Vagina (tissue), 2 donors: ENCODE data around the gene CBFA2T2.

Experiments used
- POLR2A ChIP-seq, 2 donors: fragments of 450-650 bp; IDR thresholded peaks; one replicate each; pipeline ENCODE4 v1.6.1; 2017; ENCODE audit warnings: antibody characterized with exemption in 2 of 2, mild to moderate bottlenecking in 2 of 2, moderate library complexity in 2 of 2
- POLR2AphosphoS5 ChIP-seq, 2 donors: sonication (generic); formaldehyde crosslinking; IDR thresholded peaks; one replicate each; pipeline ENCODE4 v1.9.0; 2017; ENCODE audit warnings: antibody characterized with exemption in 2 of 2, mild to moderate bottlenecking in 2 of 2, low read depth in 1 of 2; ENCODE audit not compliant: insufficient read depth in 1 of 2
- TF ChIP-seq, protein P1 (sequence below), 3 experiments: fragments of 450-650 bp in 2 of 3; fragments of 200-600 bp in 1 of 3; sonication (generic) in 1 of 3; IDR thresholded peaks; one replicate each; pipeline ENCODE4 v1.5.1; 2017 to 2019; ENCODE audit warnings: antibody characterized with exemption in 3 of 3, mild to moderate bottlenecking in 2 of 3, moderate library complexity in 2 of 3

DNA sequence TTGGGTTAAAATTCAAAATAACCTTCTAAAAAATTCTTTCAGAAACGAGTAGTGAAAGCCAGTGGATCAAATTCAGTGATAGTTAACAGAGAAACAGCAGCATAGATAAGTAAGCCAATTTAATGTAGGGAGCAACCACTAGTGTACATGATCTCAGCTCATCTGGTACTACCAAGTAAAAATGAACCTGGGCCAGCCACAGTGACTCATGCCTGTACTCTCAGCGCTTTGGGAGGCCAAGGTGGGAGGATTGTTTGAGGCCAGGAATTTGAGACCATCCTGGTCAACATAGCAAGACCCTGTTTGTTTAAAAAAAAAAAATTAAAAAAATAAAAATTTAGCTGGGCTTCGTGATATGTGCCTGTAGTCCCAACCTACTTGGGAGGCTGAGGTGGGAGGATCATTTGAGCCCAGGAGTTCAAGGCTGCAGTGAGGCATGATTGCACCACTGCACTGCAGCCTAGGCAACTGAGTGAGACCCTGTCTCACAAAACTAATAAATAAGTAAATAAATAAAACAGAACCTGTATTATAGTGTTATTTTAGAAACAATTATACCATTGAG is 32.4 kb downstream of the CBFA2T2 start:
- TF ChIP-seq POLR2A (IDR thresholded peaks at IDR 0.05) (no peak), POLR2AphosphoS5 (IDR thresholded peaks at IDR 0.05; ENCODE audit: insufficient read depth in 1 of 2, low read depth in 1 of 2) (no peak)
- TF ChIP-seq, protein P1, sequence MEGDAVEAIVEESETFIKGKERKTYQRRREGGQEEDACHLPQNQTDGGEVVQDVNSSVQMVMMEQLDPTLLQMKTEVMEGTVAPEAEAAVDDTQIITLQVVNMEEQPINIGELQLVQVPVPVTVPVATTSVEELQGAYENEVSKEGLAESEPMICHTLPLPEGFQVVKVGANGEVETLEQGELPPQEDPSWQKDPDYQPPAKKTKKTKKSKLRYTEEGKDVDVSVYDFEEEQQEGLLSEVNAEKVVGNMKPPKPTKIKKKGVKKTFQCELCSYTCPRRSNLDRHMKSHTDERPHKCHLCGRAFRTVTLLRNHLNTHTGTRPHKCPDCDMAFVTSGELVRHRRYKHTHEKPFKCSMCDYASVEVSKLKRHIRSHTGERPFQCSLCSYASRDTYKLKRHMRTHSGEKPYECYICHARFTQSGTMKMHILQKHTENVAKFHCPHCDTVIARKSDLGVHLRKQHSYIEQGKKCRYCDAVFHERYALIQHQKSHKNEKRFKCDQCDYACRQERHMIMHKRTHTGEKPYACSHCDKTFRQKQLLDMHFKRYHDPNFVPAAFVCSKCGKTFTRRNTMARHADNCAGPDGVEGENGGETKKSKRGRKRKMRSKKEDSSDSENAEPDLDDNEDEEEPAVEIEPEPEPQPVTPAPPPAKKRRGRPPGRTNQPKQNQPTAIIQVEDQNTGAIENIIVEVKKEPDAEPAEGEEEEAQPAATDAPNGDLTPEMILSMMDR (IDR thresholded peaks at IDR 0.05) = no peak
